Middle frontal gyrus (tissue), 1 donor: ENCODE results near the gene ASIC2.

Experiments used
- DNase-seq: peaks from one replicate; pipeline ENCODE4 v3.0.0-alpha.2; 2015; ENCODE audit warnings: low spot score; ENCODE audit errors: extremely low spot score

ASIC2 gene

DNA sequence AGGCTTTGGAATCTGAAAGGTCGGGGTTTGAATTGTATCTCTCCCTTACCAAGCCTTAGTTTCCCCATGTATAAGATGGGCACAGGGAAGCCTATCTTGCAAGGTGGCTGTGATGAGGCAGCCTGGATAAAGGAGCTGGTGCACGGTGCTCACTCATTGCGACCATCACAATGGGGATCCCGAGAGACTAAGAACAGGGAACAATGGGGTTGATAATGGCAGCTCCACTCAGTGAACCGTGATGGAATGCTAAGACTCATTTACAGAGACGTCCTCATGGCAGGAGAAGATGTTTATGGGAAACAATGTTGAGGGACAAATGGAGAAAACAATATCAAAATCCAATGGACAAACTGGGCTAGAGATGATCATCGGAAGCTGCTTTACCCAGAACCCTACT is 219.7 kb downstream of the ASIC2 start:
- DNase-seq: no peak

- no peak for DNase-seq
Observed at GRCh38 chr17:33072421-33073161, 220.5 kb downstream of the ASIC2 start.

DNA sequence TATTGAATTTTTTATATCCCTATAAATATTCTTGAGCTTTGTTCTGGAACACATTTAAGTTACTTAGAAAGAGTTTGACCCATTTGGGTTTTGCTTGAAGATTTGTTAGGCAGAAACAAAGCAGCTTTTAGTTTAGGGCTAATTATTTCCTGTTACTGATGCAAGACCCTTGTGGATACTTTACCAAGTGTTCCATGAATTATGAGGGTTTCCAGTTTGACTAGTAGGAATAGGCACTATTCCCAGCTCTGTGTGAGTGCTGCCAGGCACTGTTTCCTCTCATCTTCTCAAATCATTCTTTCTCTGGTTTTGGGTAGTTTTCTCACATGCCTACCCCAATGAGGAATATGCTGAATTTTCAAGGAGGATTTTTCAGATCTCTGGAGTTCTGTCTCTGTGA is 221.4 kb downstream of the ASIC2 start:
- DNase-seq: no peak

DNA sequence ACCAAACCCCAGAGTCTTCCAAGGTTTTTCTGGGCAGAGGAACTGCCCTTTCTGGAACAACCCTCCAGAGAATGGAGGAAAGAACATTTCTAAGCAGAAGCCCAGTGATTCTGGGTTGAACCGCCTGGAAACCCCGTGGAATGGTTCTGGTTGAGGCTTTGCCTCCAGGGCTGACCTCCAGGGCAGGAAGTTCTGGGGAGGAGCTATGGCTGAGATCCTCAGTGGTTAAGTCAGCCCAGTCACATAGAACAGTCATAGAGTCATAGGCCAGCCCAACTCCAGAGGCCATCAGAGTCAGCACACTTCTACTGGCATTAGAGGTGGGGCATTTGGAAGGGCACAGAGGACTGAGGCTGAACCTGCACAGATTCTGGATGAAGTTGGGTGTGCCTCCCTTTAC is 235.5 kb downstream of the ASIC2 start:
- no peak for DNase-seq

DNA sequence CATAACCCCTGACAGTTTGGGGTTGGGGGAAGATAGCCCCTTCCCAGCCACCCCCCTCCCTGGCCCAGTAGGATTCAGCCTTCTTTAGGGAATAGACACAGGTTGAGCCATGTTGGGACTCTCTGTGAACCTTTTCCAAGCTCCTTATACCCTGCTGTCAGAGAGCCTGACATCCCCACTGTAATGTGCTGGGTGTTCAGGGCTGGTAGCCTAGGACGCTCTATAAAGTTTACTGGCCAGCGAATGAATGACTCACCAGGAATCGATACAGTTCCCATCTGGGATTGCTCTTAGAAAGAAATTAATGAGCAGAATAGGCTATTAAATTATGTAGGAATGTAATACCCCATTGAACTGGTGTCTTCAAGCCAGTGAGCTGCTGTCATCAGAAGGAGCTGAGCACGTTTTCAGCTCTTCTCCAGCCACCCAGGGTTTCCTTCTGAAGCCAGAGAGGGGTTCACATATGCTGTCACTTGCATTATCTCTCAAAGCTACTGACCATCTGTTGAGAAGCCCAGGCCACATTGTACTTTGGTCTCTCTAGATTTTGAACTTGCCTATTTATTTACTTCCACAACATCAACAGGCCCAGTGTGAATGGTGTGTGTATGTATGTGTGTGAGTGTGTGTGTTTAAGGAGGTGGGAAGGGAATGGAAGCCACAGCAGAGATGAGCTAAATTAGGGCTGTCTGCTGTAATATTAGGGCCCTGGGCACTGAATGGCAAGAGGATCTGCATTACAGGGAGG is 236.5 kb downstream of the ASIC2 start:
- no peak for DNase-seq

DNA sequence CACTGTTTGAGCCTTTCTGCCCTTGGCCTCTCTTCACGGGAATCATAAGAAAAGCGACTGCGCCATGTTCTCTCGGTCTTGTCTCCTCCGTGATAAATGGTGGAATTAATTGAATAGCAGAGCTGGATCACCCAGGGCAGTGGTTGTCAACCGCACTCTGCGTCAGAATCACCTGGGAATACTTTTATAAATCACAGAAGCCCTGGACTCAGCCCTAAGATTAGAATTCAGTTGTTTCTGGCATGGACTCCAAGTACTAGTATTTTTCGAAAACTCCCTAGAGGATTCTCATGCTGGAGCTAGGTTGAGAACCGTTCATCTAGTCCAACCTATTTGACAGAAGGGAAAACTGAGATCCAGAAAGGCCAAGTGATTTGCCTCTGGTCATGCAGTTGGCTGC is 237.3 kb downstream of the ASIC2 start:
- DNase-seq: no peak

- no peak for DNase-seq
Observed at GRCh38 chr17:33055171-33055611, 237.9 kb downstream of the ASIC2 start.

- DNase-seq: no peak
Observed at GRCh38 chr17:33054412-33054811, 238.7 kb downstream of the ASIC2 start.

GRCh38 chr17:33053676-33054075 is 239.4 kb downstream of the ASIC2 start:
- no peak for DNase-seq

DNA sequence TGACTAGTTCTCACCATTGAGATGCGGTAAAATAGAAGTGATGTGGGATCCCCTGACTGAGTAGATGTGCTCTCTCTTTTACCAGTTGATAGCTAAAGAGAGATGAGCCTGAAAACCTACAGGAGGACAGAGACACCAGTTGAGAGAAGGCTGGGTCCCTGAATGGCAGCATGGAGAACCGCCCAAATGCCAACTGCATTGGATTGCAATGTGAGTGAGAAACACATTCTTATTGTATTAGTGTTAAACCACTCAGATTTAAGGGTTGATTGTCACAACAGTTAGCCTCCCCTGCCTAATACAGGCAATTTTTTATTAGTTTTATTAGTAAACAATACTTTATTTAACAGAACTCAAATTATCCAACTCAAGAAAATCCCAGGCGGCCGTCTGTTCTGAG is 240.2 kb downstream of the ASIC2 start:
- no peak for DNase-seq

DNA sequence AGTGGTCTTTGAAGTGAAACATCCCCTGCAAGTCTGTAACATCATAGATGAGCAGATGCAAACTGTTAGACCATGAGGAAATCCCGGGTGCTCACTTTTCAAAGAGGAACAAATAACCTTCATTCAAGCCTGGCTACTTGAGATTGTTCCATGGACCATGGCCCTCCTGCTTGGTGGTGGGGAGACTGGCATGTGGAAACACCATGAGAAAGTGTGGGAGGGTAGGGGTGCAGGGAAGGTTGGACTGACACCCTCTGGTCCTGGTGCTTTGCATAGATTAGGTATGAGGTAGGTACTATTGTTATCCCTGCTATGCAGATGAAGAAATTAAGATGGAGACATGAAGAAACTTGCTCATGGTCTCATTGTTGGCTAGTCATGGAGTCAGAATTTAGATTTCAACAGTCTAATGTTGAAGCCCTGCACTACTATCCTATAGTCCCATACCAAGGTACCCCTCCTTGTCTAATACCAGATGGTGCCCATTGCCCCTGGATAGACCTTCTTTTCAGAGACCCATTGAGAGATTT is 242.4 kb downstream of the ASIC2 start:
- no peak for DNase-seq

DNA sequence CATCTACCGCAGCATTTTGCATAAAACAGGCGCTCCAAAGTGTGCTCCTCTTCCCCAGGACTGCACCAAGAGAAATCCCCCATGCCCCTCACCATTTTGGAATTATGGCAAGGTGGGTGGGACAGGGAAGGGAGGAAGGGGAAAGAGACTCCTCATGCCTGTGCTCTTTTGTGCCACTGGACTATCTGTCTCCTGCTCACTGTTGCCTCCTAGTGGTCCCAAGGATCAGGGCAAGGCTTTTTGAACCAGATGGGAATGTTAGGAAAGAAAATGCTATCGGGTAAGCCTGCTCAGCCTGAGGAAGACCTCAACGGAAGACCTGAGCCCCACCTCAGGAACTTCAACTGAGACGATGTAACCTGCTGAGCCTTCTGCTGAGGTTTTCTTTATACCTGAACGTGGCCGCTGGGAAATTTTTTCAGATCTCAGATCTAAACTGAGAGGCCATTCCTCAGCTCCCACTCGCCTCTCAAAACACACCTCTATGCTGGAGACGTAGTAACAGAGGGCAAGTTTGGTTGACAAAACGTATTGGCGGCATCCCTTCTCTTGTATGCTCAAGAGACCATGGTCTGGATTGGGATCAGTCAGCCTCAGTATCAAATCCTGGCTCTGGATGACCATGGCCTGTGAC is 243.2 kb downstream of the ASIC2 start:
- no peak for DNase-seq

- DNase-seq: no peak
Observed at GRCh38 chr17:33046361-33047255, 246.5 kb downstream of the ASIC2 start.

DNA sequence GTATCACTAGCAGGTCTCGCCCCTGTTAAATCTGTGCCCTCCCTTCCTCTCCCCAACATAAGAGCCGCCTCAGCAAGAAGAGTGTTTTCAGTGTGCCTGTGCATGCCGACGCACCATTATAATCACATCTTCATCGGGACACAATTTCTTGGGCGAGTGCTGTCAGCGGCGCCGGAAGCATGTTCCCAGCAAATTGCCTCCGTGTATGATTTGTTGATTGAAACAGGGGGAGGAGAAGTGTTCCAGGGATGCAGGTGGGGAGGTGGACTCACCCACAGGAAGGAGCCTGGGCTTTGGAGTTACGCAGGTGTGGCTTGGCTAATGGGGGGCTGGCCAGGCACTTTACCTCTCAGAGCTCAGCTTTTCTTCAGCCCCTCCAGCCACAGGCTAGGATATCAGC is 247.9 kb downstream of the ASIC2 start:
- no peak for DNase-seq

DNA sequence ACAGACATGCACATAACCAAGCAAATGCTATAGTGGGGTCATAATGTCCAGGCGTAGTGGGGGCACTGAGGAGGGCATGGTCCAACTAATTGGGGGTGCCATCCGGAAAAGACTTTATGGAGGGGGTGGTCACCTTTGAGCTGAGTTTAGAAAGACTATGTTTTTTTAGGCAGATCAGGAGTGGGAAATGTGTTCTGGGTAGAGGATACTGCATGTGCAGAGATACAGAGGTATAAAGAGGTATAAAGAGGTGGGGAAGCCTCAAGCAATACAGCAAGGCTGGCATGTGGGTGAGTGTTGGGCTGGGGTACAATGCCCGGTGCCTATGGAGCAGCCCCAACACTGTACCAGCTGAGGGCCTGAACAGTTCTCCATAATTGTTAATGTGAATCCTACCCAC is 248.3 kb downstream of the ASIC2 start:
- DNase-seq: no peak

GRCh38 chr17:33040461-33040860 is 252.6 kb downstream of the ASIC2 start:
- no peak for DNase-seq

DNA sequence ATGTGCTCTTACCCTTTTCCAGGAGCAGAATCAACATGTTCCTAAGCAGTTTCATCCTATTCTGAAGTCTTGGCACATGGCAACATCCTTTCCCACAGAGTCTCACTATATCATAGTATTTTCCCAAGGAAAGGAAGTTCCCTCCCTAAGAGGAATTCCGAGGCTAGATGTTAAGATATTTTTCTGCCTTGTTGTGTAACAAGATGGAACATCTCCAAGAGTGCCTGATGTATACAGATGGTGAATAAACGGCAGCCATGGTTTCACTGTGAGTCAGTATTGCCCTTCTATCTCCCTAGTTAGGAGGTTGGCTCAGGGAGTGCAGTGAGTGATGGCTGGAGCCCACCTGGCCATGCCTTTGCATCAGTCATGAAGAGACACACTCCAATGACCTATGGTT is 253.2 kb downstream of the ASIC2 start:
- peak; percentile 50 for DNase-seq

DNA sequence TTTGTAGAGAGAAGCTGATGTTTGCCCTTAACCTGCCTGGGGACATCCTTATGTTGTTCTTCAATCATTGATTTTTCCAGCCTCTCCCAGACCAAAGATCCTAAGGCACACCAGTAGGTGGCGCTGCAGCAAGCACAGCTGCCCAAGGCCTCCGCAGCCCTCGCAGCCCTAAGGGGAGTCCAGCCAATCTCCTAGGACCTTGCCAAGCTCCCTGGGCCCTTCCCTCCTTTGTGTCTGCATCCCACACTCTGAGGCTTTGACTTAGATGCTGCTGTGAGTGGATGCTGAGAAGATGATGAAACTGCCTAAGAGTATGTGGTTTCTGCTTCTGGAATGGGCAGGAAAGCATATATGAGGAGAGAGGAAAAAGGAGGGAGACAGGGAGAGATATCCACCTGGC is 254.4 kb downstream of the ASIC2 start:
- DNase-seq: no peak

- no peak for DNase-seq
Observed at GRCh38 chr17:33033176-33033575, 259.9 kb downstream of the ASIC2 start.

DNA sequence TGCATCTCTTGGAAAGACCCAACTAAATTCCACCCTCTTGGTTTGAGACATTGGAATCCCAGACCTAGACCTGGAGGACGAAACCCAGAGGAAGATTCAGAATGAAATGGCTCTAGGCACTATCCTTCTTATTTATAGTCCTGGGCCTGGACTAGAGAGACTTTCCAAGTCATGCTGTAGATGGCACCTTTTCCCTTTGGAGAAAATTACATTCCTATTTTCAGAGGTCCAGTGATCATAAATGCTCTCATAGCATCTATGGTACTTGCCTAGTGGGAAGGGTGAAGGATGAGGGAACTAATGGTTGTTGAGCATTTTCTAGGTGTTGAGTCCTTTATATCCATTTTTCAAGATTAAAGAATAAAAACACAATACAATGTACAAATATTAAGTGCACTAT is 264.3 kb downstream of the ASIC2 start:
- DNase-seq: no peak

DNA sequence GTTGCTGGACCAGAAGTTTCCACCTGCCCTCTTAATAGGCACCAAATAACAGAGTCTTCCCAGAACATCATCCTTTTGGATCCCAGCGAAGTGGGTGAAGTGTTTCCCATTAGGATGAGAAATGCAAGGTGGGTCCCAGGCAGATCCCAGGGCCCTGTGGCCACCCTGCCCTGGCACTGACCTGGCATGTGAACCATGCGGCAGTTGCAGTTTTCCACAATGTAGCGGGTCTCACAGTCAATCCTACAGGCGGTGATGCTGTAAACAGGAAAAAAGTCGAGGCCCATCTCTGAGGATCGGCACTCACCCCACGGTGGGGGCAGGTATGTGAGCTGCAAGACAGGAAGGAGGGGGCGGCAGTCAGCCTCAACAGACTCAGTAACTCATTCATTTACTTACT is 265.0 kb downstream of the ASIC2 start:
- no peak for DNase-seq
